B cell (primary cell): ENCODE measurements around the gene S100A5. TPM values are rescaled to one million over a fixed set of nuclear protein-coding genes. Genes with fewer than 3 reads are reported as not detected.

Source experiments
- ATAC-seq: fragments of 200-7000 bp; cut with Tn5 transposase; one replicate; pipeline ENCODE4 v1.10.0; 2021; ENCODE audit warnings: low read depth, mild to moderate bottlenecking, moderate number of reproducible peaks, moderate library complexity
- CTCF ChIA-PET: fragments of 350-600 bp; sonication (Branson Sonifier 250); formaldehyde crosslinking; loops from one replicate; lab custom pipeline; 2021; ENCODE audit warnings: antibody characterized with exemption, inconsistent platforms; lab: Charles Lee
- POLR2A ChIA-PET: fragments of 350-600 bp; sonication (Branson Sonifier 250); formaldehyde crosslinking; loops from one replicate; lab custom pipeline; 2021; ENCODE audit warnings: antibody characterized with exemption; lab: Charles Lee
- DNase-seq: peaks from one replicate; pipeline ENCODE4 v3.0.0; 2013
- H2AFZ ChIP-seq: 2 replicates; pipeline ENCODE4 v1.6.1; 2012; ENCODE audit warnings: mild to moderate bottlenecking, low read depth, low read length; ENCODE audit not compliant: insufficient read depth, poor library complexity, severe bottlenecking
- H3K27ac ChIP-seq, 2 donors: 1 replicate in 1 of 2; 2 replicates in 1 of 2; pipeline ENCODE4 v1.5.1; 2012 to 2013; ENCODE audit warnings: low read length in 2 of 2, mild to moderate bottlenecking in 2 of 2, moderate library complexity in 1 of 2
- H3K27me3 ChIP-seq, 4 experiments: fragments of 200-600 bp in 1 of 4; sonication (generic) in 1 of 4; replicated peaks in 1 of 4; 1 replicate in 2 of 4; 2 replicates in 2 of 4; pipeline versions ENCODE4 v1.6.1 to v1.7.0; 2013 to 2016; ENCODE audit warnings: low read length in 3 of 4, mild to moderate bottlenecking in 2 of 4, mixed read lengths in 1 of 4, moderate library complexity in 1 of 4; ENCODE audit not compliant: insufficient read depth in 4 of 4, control insufficient read depth in 3 of 4; ENCODE audit errors: control extremely low read depth in 1 of 4
- H3K36me3 ChIP-seq, 2 experiments: replicated peaks in 1 of 2; 1 replicate in 1 of 2; 2 replicates in 1 of 2; pipeline versions ENCODE4 v1.6.1 to v1.7.1; 2013; ENCODE audit warnings: low read length in 1 of 2; ENCODE audit not compliant: insufficient read depth in 2 of 2, control insufficient read depth in 1 of 2; ENCODE audit errors: control extremely low read depth in 1 of 2, extremely low read depth in 1 of 2
- H3K4me1 ChIP-seq, 2 donors: fragments of 200-600 bp in 1 of 2; sonication (generic) in 1 of 2; 1 replicate in 1 of 2; 2 replicates in 1 of 2; pipeline versions ENCODE4 v1.5.1 to v1.6.1; 2013 to 2017; ENCODE audit warnings: low read length in 2 of 2; ENCODE audit not compliant: control insufficient read depth in 2 of 2, insufficient read depth in 2 of 2
- H3K4me2 ChIP-seq: replicated peaks from 2 replicates; pipeline ENCODE3; 2012; ENCODE audit warnings: mild to moderate bottlenecking, low read depth, low read length; ENCODE audit not compliant: poor library complexity, severe bottlenecking
- H3K4me3 ChIP-seq, 5 experiments: fragments of 200-600 bp in 1 of 5; sonication (generic) in 1 of 5; 1 replicate in 3 of 5; 2 replicates in 2 of 5; pipeline versions ENCODE4 v1.5.1 to v1.7.0; 2011 to 2016; ENCODE audit warnings: low read length in 4 of 5, mild to moderate bottlenecking in 4 of 5, low read depth in 2 of 5, control low read depth in 1 of 5, moderate library complexity in 1 of 5; ENCODE audit not compliant: insufficient read depth in 1 of 5; ENCODE audit errors: control extremely low read depth in 1 of 5, extremely low read depth in 1 of 5
- H3K79me2 ChIP-seq: fragments of 200-600 bp; sonication (generic); one replicate; pipeline ENCODE4 v1.6.0; 2016; ENCODE audit warnings: low read length; ENCODE audit not compliant: control insufficient read depth, insufficient read depth
- H3K9ac ChIP-seq: fragments of 200-600 bp; sonication (generic); 2 replicates; pipeline ENCODE4 v1.6.1; 2017; ENCODE audit warnings: mild to moderate bottlenecking, low read length, moderate library complexity
- H3K9me3 ChIP-seq, 3 donors: one replicate each; pipeline versions ENCODE4 v1.6.1 to v1.7.1; 2013; ENCODE audit warnings: low read length in 2 of 3; ENCODE audit not compliant: control insufficient read depth in 2 of 3, insufficient read depth in 1 of 3; ENCODE audit errors: control extremely low read depth in 1 of 3
- H4K20me1 ChIP-seq: 2 replicates; pipeline ENCODE4 v1.6.0; 2012; ENCODE audit warnings: mild to moderate bottlenecking, low read length; ENCODE audit not compliant: insufficient read depth, control insufficient read depth, poor library complexity, severe bottlenecking
- H3K27ac Mint-ChIP-seq: one replicate; pipeline ENCODE4 v1.8.0; 2021; ENCODE audit warnings: mixed read lengths
- H3K27me3 Mint-ChIP-seq: one replicate; pipeline ENCODE4 v1.8.0; 2021; ENCODE audit warnings: mixed read lengths
- H3K4me1 Mint-ChIP-seq: one replicate; pipeline ENCODE4 v1.8.0; 2021; ENCODE audit warnings: mixed read lengths
- H3K4me3 Mint-ChIP-seq: one replicate; pipeline ENCODE4 v1.8.0; 2021; ENCODE audit warnings: mixed read lengths
- H3K9me3 Mint-ChIP-seq: one replicate; pipeline ENCODE4 v1.8.0; 2022; ENCODE audit warnings: mixed read lengths; ENCODE audit not compliant: insufficient read depth
- CTCF ChIP-seq: fragments of 200-600 bp; IDR thresholded peaks from one replicate; pipeline ENCODE4 v1.8.0; 2022; ENCODE audit warnings: antibody characterized with exemption, mild to moderate bottlenecking
- EZH2 ChIP-seq: IDR thresholded peaks from 2 replicates; pipeline ENCODE4 v1.6.1; 2012; ENCODE audit warnings: borderline replicate concordance, low read depth, mild to moderate bottlenecking, moderate library complexity, low read length; ENCODE audit not compliant: insufficient read depth, poor library complexity, severe bottlenecking
- WGBS: methylation state at CpG from one replicate; pipeline ENCODE4 v1.1.5; 2013; ENCODE audit warnings: missing lambda C conversion rate; ENCODE audit not compliant: insufficient coverage; 5-methylcytosine and 5-hydroxymethylcytosine counted together
- intact Hi-C: fragments of 100-400 bp; cut with micrococcal nuclease; formaldehyde crosslinking; loops from one replicate; pipeline ENCODE4 v1.10.0; 2022
- polyA plus RNA-seq: library from polyadenylated mRNA; depleted of rRNA; stranded (reverse); fragments of >200 nt; gene quantifications from 2 replicates; pipeline ENCODE4 v1.2.3, GENCODE V29; 2012
- total RNA-seq, 2 donors: library from RNA; stranded (reverse); fragments of 120-200 nt in 1 of 2; gene quantifications; 1 replicate in 1 of 2; 2 replicates in 1 of 2; pipeline versions ENCODE4 v1.2.3 to v1.2.4, GENCODE V29; 2013 to 2022

Gene S100A5
- total and polyA plus RNA-seq, 2 donors (not counting 1 experiment from before 2014, with no cell fraction given): 0.64 TPM; not detected in 1

GRCh38 chr1:153536671-153537375, 3.9 kb downstream of the S100A5 start:
- H3K27me3 Mint-ChIP-seq: no peaks in the 10 kb centered on the region
- Histone ChIP-seq H3K27me3 (no peaks in the 10 kb centered on the region), H3K4me3 (peak overlapping the region; percentile 19 to 95 (median 85)), H3K9ac (peak overlapping the region; percentile 86), H2AFZ (peak overlapping the region; percentile 96), H4K20me1 (no peaks in the 10 kb centered on the region), H3K4me2 (peak overlapping the region; percentile 96), H3K27ac (peak overlapping the region; percentile 83 to 84), H3K4me1 (peaks cover 56 to 67% of the 10 kb centered on the region in 2 donors), H3K36me3 (peaks cover 0 to 4% of the 10 kb centered on the region in 2 experiments), H3K9me3 (peaks cover 0 to 12% (median 0%) of the 10 kb centered on the region in 3 donors), H3K79me2 (peaks cover 10% of the 10 kb centered on the region)
- ChIA-PET POLR2A (interaction anchor here (1.3 to 2.8 kb wide), 3 partner anchors 8 to 191 kb away, joined by 5 to 20 read pairs (median 5); partner anchors contain the start of genes INTS3 and S100A4), CTCF (interaction anchor here (2.3 to 10.9 kb wide), 3 partner anchors 10 to 34 kb away, joined by 15 to 189 read pairs (median 59); partner anchors contain the start of genes S100A2, S100A3 and S100A4)
- DNase-seq (no peak), ATAC-seq (no peak)
- peak overlapping the region; percentile 95 for H3K4me3 Mint-ChIP-seq
- no peaks in the 10 kb centered on the region for H3K9me3 Mint-ChIP-seq
- WGBS: 88% methylated on average over 9 of the region's 9 CpGs
- TF ChIP-seq EZH2 (no peak), CTCF (no peak)
- intact Hi-C loops: loop anchor here (1.0 to 10.0 kb wide), 3 partner anchors 8 to 138 kb away; partner anchors contain the start of genes CHTOP, ILF2, NPR1 and S100A4
- peaks cover 64% of the 10 kb centered on the region for H3K4me1 Mint-ChIP-seq
- peak overlapping the region; percentile 96 for H3K27ac Mint-ChIP-seq
